ENCODE data around the gene RPL26.

Gene RPL26

DNA sequence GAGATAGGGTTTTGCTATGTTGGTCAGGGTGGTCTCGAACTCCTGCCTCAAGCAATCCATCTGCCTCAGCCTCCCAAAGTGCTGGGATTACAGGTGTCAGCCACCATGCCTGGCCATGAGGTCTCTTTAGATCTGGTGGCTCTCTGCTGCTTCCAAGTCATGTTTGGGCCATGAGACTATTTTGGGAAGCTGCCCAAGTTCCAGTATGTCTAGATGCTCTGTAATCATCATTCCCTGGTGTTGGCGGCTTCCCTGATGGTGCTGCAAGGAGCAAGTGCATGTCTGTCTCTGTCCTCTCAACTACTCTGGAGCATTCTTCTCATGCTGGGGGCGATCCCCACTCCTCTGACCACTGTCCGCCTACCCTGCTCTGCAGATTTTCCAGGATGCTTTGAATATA lies 49.7 kb downstream of the RPL26 start:
- TF ChIP-seq REST (IDR thresholded peaks at IDR 0.05; ENCODE audit: insufficient read depth in 1 of 2, low read depth in 2 of 2, low read length in 2 of 2) = no peak

- TF ChIP-seq TAF1 (IDR thresholded peaks at IDR 0.05; ENCODE audit: borderline replicate concordance, insufficient read depth, low read length) (no peak), FOXP2 (optimal IDR thresholded peaks at IDR 0.05; ENCODE audit: borderline replicate concordance, extremely low read depth, extremely low read length, insufficient read depth) (no peak), REST (IDR thresholded peaks at IDR 0.05; ENCODE audit: insufficient read depth in 1 of 2, low read depth in 2 of 2, low read length in 2 of 2) (no peak), POLR2AphosphoS5 (IDR thresholded peaks at IDR 0.05; ENCODE audit: low read depth, low read length) (no peak), SIN3A (IDR thresholded peaks at IDR 0.05; ENCODE audit: borderline replicate concordance, insufficient read depth, low read length) (no peak)
Observed at GRCh38 chr17:8332688-8333087, 50.3 kb downstream of the RPL26 start.

- no peak for TF ChIP-seq TAF1 (IDR thresholded peaks at IDR 0.05; ENCODE audit: borderline replicate concordance, insufficient read depth, low read length)
- TF ChIP-seq REST (IDR thresholded peaks at IDR 0.05; ENCODE audit: insufficient read depth in 1 of 2, low read depth in 2 of 2, low read length in 2 of 2) = no peak
- no peak for TF ChIP-seq SIN3A (IDR thresholded peaks at IDR 0.05; ENCODE audit: borderline replicate concordance, insufficient read depth, low read length)
- TF ChIP-seq FOXP2 (optimal IDR thresholded peaks at IDR 0.05; ENCODE audit: borderline replicate concordance, extremely low read depth, extremely low read length, insufficient read depth) = no peak
- no peak for TF ChIP-seq POLR2AphosphoS5 (IDR thresholded peaks at IDR 0.05; ENCODE audit: low read depth, low read length)
Observed at GRCh38 chr17:8332128-8332527, 50.9 kb downstream of the RPL26 start.

Data from PFSK-1 (cell line).